NCI-H2029 (cell line): ENCODE results near the gene UQCRHL.

Experiments used
- DNase-seq: peaks from one replicate; lab custom pipeline; 2025; lab: John Stamatoyannopoulos, UW

UQCRHL gene

DNA sequence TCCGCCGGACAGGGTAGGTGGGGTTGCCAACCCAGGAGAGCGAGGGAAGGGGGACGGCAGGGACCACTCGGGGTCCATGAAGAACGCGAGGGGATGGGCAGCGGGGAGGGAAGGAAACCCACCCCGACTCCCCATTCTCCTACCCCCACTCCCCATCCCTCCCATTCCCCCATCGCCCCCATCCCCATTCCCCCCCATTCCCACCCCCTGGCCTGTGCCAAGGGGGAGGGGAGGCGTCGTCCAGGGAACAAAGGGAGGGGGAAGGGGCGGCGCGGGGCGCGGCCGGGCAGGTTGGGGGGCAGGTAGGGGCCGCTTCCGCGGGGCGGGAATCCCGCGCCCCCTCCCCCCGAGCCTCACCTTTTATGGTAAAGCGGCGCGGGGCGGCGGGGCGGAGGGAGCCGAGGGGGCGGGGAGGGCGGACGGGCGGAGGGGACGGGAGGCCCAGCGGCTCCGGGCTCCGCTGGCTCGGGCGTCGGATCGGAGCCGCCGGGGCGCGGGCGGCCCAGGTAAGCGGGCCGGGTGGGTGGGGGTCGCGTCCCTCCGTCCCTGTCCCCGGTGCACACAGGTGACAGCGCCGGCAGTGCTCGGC, 49.0 kb downstream of the UQCRHL start, which contains the start of gene FBLIM1:
FBLIM1 (plus strand) TSS at position 453 of the 589 bp plus-strand sequence. CDS start 6,189 bp downstream, outside the sequence.
- DNase-seq: peak; percentile 24

GRCh38 chr1:15757575-15758342, 49.7 kb downstream of the UQCRHL start:
- no peak for DNase-seq
